Osteoblast (primary cell): Measurements from ENCODE around the gene CNDP1. TPM values are rescaled to one million over a fixed set of nuclear protein-coding genes. Genes with fewer than 3 reads are reported as not detected.

Experiments
- DNase-seq: peaks from one replicate; pipeline ENCODE4 v3.0.0; 2011; ENCODE audit warnings: low spot score, mixed read lengths; ENCODE audit not compliant: insufficient read length; ENCODE audit errors: missing footprints
- H2AFZ ChIP-seq: 2 replicates; pipeline ENCODE4 v1.6.0; 2011; ENCODE audit warnings: mild to moderate bottlenecking, low read length
- H3K27ac ChIP-seq: 2 replicates; pipeline ENCODE4 v1.5.1; 2011; ENCODE audit warnings: mild to moderate bottlenecking, low read depth, low read length, moderate library complexity
- H3K27me3 ChIP-seq: 2 replicates; pipeline ENCODE4 v1.6.0; 2012; ENCODE audit warnings: mild to moderate bottlenecking, control low read depth, inconsistent platforms, low read length, moderate library complexity; ENCODE audit not compliant: insufficient read depth
- H3K36me3 ChIP-seq: 2 replicates; pipeline ENCODE4 v1.5.1; 2011; ENCODE audit warnings: mild to moderate bottlenecking, low read length, control low read depth, moderate library complexity; ENCODE audit not compliant: insufficient read depth
- H3K4me1 ChIP-seq: 2 replicates; pipeline ENCODE4 v1.5.1; 2011; ENCODE audit warnings: mild to moderate bottlenecking, low read length, control low read depth, moderate library complexity; ENCODE audit not compliant: insufficient read depth
- H3K4me2 ChIP-seq: 2 replicates; pipeline ENCODE4 v1.6.0; 2011; ENCODE audit warnings: mild to moderate bottlenecking, low read length; ENCODE audit not compliant: insufficient read depth
- H3K4me3 ChIP-seq: fragments of 200-600 bp; sonication (generic); 3 replicates; pipeline ENCODE4 v1.5.1; 2012; ENCODE audit warnings: mild to moderate bottlenecking, low read length, inconsistent platforms; ENCODE audit not compliant: insufficient read depth
- H3K79me2 ChIP-seq: 2 replicates; pipeline ENCODE4 v1.6.0; 2012; ENCODE audit warnings: mild to moderate bottlenecking, low read length, control low read depth, inconsistent platforms; ENCODE audit not compliant: insufficient read depth
- H3K9me3 ChIP-seq: 2 replicates; pipeline ENCODE4 v1.5.1; 2011; ENCODE audit warnings: low read depth, low read length, control low read depth
- H4K20me1 ChIP-seq: 2 replicates; pipeline ENCODE4 v1.6.0; 2012; ENCODE audit warnings: mild to moderate bottlenecking, low read length, control low read depth; ENCODE audit not compliant: insufficient read depth
- total RNA-seq: library from RNA; depleted of rRNA; stranded (reverse); fragments of >200 nt; gene quantifications from 2 replicates; pipeline ENCODE4 v1.2.3, GENCODE V29; 2012
- TF ChIP-seq, protein P1 (sequence below): IDR thresholded peaks from 2 replicates; pipeline ENCODE4 v1.5.1; 2011; ENCODE audit warnings: mild to moderate bottlenecking, low read depth, low read length, moderate library complexity; ENCODE audit errors: extremely low read depth

Gene CNDP1
- total RNA-seq, 1 donor: not detected

DNA sequence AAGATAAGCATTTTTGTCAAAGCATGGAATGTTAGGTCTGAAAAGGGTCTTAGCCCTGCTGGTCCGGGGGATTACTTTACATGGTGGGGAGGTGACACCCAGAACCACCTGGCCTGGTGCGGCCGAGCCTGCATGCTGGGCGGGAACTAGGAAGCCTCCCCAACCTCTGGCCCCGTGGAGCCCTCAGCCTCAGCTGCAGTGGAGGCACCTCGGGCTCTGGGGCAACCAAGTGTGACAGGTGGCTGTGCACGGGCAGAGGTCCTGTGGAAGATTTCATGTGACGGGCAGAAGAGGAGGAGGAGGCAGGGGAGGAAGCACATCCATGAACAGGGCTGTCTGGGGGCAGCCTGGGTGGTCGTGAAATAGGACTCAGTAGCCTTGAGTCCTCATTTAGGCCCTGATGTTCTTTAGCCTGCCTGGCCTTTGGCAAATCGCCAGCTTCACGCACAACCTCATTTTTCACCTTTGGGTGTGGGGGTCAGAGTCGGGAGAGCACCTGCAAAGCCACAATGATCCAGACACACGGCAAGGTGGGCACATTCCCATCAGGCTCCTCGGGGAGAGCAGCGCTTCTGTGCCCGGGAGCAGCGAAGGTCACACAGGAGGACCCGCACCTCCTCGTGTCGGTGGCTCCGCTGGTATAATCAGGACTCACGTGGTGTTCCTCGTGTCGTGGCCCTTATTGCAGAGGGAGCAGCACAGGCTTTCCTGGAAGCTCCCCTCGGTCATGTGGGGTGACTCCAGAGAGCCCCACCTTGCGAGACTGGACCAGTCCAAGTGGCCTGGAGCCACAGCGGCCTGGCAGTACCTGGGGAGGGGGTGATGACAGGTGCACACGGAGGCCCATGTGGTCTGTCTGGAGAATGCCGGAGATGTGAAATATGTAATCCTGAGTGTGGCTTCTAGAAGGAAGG, 24.2 kb upstream of the CNDP1 start:
- Histone ChIP-seq H3K27me3 (no peaks in the 10 kb centered on the region), H3K4me3 (no peak overlapping the region), H3K9me3 (no peaks in the 10 kb centered on the region), H3K4me1 (no peaks in the 10 kb centered on the region), H3K27ac (no peak overlapping the region), H3K4me2 (no peak overlapping the region), H2AFZ (no peak overlapping the region), H4K20me1 (peaks cover 3% of the 10 kb centered on the region), H3K36me3 (peaks cover 32% of the 10 kb centered on the region), H3K79me2 (no peaks in the 10 kb centered on the region)
- DNase-seq: no peak
- TF ChIP-seq, protein P1, sequence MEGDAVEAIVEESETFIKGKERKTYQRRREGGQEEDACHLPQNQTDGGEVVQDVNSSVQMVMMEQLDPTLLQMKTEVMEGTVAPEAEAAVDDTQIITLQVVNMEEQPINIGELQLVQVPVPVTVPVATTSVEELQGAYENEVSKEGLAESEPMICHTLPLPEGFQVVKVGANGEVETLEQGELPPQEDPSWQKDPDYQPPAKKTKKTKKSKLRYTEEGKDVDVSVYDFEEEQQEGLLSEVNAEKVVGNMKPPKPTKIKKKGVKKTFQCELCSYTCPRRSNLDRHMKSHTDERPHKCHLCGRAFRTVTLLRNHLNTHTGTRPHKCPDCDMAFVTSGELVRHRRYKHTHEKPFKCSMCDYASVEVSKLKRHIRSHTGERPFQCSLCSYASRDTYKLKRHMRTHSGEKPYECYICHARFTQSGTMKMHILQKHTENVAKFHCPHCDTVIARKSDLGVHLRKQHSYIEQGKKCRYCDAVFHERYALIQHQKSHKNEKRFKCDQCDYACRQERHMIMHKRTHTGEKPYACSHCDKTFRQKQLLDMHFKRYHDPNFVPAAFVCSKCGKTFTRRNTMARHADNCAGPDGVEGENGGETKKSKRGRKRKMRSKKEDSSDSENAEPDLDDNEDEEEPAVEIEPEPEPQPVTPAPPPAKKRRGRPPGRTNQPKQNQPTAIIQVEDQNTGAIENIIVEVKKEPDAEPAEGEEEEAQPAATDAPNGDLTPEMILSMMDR: no peak

DNA sequence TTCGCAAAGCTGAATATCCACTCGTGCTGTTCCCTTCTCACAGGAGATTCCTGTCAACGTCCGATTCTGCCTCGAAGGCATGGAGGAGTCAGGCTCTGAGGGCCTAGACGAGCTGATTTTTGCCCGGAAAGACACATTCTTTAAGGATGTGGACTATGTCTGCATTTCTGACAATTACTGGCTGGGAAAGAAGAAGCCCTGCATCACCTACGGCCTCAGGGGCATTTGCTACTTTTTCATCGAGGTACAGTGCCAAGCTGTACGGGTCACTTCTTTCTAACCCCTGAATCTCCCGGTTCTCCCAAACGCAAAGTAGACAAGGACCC, 23.6 kb upstream of the CNDP1 start:
- Histone ChIP-seq H3K27me3 (no peaks in the 10 kb centered on the region), H3K36me3 (peaks cover 35% of the 10 kb centered on the region), H3K27ac (no peak overlapping the region), H2AFZ (no peak overlapping the region), H3K4me3 (no peak overlapping the region), H4K20me1 (peaks cover 3% of the 10 kb centered on the region), H3K9me3 (no peaks in the 10 kb centered on the region), H3K4me2 (no peak overlapping the region), H3K4me1 (no peaks in the 10 kb centered on the region), H3K79me2 (no peaks in the 10 kb centered on the region)
- TF ChIP-seq, protein P1: no peak
- DNase-seq: no peak

GRCh38 chr18:74511823-74512222, 22.5 kb upstream of the CNDP1 start:
- H3K36me3 ChIP-seq: peaks cover 38% of the 10 kb centered on the region
- H3K4me3 ChIP-seq: no peak overlapping the region
- TF ChIP-seq, protein P1: no peak
- no peaks in the 10 kb centered on the region for H3K4me1 ChIP-seq
- H3K9me3 ChIP-seq: no peaks in the 10 kb centered on the region
- H4K20me1 ChIP-seq: peaks cover 3% of the 10 kb centered on the region
- H3K79me2 ChIP-seq: no peaks in the 10 kb centered on the region
- no peaks in the 10 kb centered on the region for H3K27me3 ChIP-seq
- H3K4me2 ChIP-seq: no peak overlapping the region
- H3K27ac ChIP-seq: no peak overlapping the region
- no peak for DNase-seq
- no peak overlapping the region for H2AFZ ChIP-seq

DNA sequence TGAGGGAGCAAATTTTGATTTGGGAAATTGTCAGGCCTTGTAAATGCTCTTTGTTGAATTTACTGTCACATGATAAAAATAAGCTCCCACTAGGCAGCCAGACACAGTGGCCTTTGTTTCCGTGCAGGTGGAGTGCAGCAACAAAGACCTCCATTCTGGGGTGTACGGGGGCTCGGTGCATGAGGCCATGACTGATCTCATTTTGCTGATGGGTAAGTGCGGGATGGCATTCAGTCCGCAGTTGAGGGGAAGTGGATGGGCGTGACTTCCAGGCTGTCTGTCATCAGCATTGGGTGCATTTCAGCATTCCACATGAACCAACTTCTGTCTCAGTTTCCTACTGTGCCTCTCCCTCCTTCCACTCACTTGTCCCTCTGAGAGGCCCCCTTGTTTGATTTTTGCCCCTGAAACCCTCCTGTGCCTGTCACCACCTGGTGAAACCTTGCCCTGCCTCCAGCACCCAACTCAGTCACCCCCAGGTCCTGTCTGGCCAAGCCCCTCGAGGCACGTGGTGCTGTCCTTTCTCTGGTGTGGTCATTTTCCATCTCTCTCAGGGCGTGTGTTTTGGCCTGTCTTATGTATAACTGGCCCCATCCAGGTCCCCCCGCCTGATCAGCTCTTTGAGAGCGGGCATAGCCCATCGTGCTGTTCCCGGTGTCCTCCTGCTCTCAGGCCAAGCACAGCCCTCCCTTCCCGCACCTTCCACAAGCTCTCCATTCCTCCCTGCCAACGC, 21.8 kb upstream of the CNDP1 start:
- no peak overlapping the region for H3K27ac ChIP-seq
- no peaks in the 10 kb centered on the region for H3K9me3 ChIP-seq
- peaks cover 3% of the 10 kb centered on the region for H4K20me1 ChIP-seq
- no peak overlapping the region for H3K4me2 ChIP-seq
- no peak for DNase-seq
- H3K27me3 ChIP-seq: no peaks in the 10 kb centered on the region
- H2AFZ ChIP-seq: no peak overlapping the region
- no peaks in the 10 kb centered on the region for H3K79me2 ChIP-seq
- H3K4me3 ChIP-seq: no peak overlapping the region
- no peaks in the 10 kb centered on the region for H3K4me1 ChIP-seq
- TF ChIP-seq, protein P1: no peak
- peaks cover 40% of the 10 kb centered on the region for H3K36me3 ChIP-seq
